HCT116 (cell line): ENCODE data around the gene NKIRAS2. TPM values are rescaled to one million over a fixed set of nuclear protein-coding genes. Genes with fewer than 3 reads are reported as not detected.

ENCODE experiments used
- ATAC-seq: fragments of 200-7000 bp; cut with Tn5 transposase; 2 replicates; pipeline ENCODE4 v1.9.1; 2020; ENCODE audit warnings: mild to moderate bottlenecking, moderate library complexity
- BruUV-seq: library from RNA; stranded (reverse); fragments of 400-500 nt; replicated peaks from 2 replicates; lab custom pipeline; 2021; lab: Mats Ljungman, UMichigan
- CTCF ChIA-PET: fragments of 300-600 bp; sonication (Branson Sonifier 250); formaldehyde crosslinking; loops from one replicate; lab custom pipeline; 2021; ENCODE audit warnings: antibody characterized with exemption; lab: Charles Lee
- POLR2A ChIA-PET: fragments of 300-600, 350-600 bp; sonication (Branson Sonifier 250); formaldehyde crosslinking; loops from one replicate; lab custom pipeline; 2021; ENCODE audit warnings: antibody characterized with exemption; lab: Charles Lee
- RAD21 ChIA-PET, 2 experiments: fragments of 300-600 bp; sonication (Branson Sonifier 250); formaldehyde crosslinking; loops; one replicate each; lab custom pipeline; 2023; ENCODE audit warnings: low total read pairs in 2 of 2; ENCODE audit not compliant: uncharacterized antibody in 2 of 2, unreplicated experiment in 2 of 2, low non-redundant PET in 1 of 2; lab: Charles Lee
- DNase-seq: peaks from one replicate; pipeline ENCODE4 v3.0.0-alpha.2; 2010; ENCODE audit warnings: low read depth, low spot score
- H2AFZ ChIP-seq: fragments of 200-600 bp; shearing (Covaris generic), sonication (generic); 2 replicates; pipeline ENCODE4 v1.6.1; 2017; ENCODE audit warnings: low read depth, mixed run types, mixed read lengths, antibody characterized with exemption, low read length; ENCODE audit not compliant: poor library complexity, severe bottlenecking
- H3K27ac ChIP-seq: 2 replicates; pipeline ENCODE4 v1.5.1; 2012; ENCODE audit warnings: low read depth, low read length
- H3K27me3 ChIP-seq: fragments of 200-600 bp; sonication (generic); 2 replicates; pipeline ENCODE4 v1.6.1; 2016; ENCODE audit warnings: mixed run types, low read length, mixed read lengths; ENCODE audit not compliant: insufficient read depth
- H3K36me3 ChIP-seq, 2 experiments: fragments of 200-500 bp in 1 of 2; fragments of 200-600 bp in 1 of 2; sonication (Bioruptor generic) in 1 of 2; sonication (generic) in 1 of 2; 2 replicates each; pipeline versions ENCODE4 v1.5.1 to v1.6.1; 2014 to 2016; ENCODE audit warnings: low read length in 2 of 2, inconsistent platforms in 1 of 2, mixed read lengths in 1 of 2, mixed run types in 1 of 2; ENCODE audit not compliant: insufficient read depth in 2 of 2, control insufficient read depth in 1 of 2
- H3K4me1 ChIP-seq, 2 experiments: fragments of 200-600 bp in 1 of 2; sonication (generic) in 1 of 2; 2 replicates each; pipeline versions ENCODE4 v1.5.1 to v1.6.1; 2012 to 2017; ENCODE audit warnings: low read length in 2 of 2, inconsistent platforms in 1 of 2, mild to moderate bottlenecking in 1 of 2, mixed read lengths in 1 of 2, mixed run types in 1 of 2, moderate library complexity in 1 of 2; ENCODE audit not compliant: insufficient read depth in 2 of 2, control insufficient read depth in 1 of 2
- H3K4me2 ChIP-seq: fragments of 200-600 bp; sonication (generic); 2 replicates; pipeline ENCODE4 v1.6.1; 2017; ENCODE audit warnings: mixed run types, low read length, mixed read lengths
- H3K4me3 ChIP-seq, 2 experiments: fragments of 200-600 bp in 1 of 2; sonication (generic) in 1 of 2; replicated peaks in 1 of 2; 2 replicates each; pipeline ENCODE4 v1.5.1; 2011 to 2016; ENCODE audit warnings: low read length in 2 of 2, control low read depth in 1 of 2, low read depth in 1 of 2, mild to moderate bottlenecking in 1 of 2, mixed read lengths in 1 of 2, mixed run types in 1 of 2
- H3K79me2 ChIP-seq: fragments of 200-600 bp; sonication (generic); 2 replicates; pipeline ENCODE4 v1.6.1; 2017; ENCODE audit warnings: mild to moderate bottlenecking, mixed run types, low read length, moderate library complexity, mixed read lengths; ENCODE audit not compliant: insufficient read depth
- H3K9ac ChIP-seq: fragments of 200-600 bp; sonication (generic); 2 replicates; pipeline ENCODE4 v1.6.1; 2016; ENCODE audit warnings: low read length, mixed read lengths
- H3K9me2 ChIP-seq: fragments of 200-600 bp; sonication (generic), shearing (Covaris generic); 2 replicates; pipeline ENCODE4 v1.6.1; 2017; ENCODE audit warnings: mixed run types, mild to moderate bottlenecking, moderate library complexity; ENCODE audit not compliant: insufficient read depth
- H3K9me3 ChIP-seq, 2 experiments: fragments of 200-500 bp in 1 of 2; fragments of 200-600 bp in 1 of 2; sonication (Bioruptor generic) in 1 of 2; sonication (generic) in 1 of 2; 2 replicates each; pipeline ENCODE4 v1.6.1; 2014 to 2017; ENCODE audit warnings: low read length in 2 of 2, mixed read lengths in 2 of 2, inconsistent platforms in 1 of 2, low read depth in 1 of 2, mild to moderate bottlenecking in 1 of 2, mixed run types in 1 of 2, moderate library complexity in 1 of 2; ENCODE audit not compliant: control insufficient read depth in 1 of 2, insufficient read depth in 1 of 2
- H4K20me1 ChIP-seq: fragments of 200-600 bp; sonication (generic), shearing (Covaris generic); 2 replicates; pipeline ENCODE4 v1.6.1; 2017; ENCODE audit warnings: mixed run types, mild to moderate bottlenecking, moderate library complexity; ENCODE audit not compliant: insufficient read depth
- EGR1 ChIP-seq: IDR thresholded peaks from 2 replicates; pipeline ENCODE4 v1.6.1; 2012; ENCODE audit warnings: low read depth
- EZH2 ChIP-seq: fragments of 200-600 bp; sonication (generic); IDR thresholded peaks from 2 replicates; pipeline ENCODE4 v1.6.1; 2017; ENCODE audit warnings: antibody characterized with exemption, mixed run types
- POLR2AphosphoS5 ChIP-seq: IDR thresholded peaks from 2 replicates; pipeline ENCODE4 v1.6.1; 2011; ENCODE audit warnings: mild to moderate bottlenecking, low read depth, low read length, moderate library complexity
- RAD21 ChIP-seq: IDR thresholded peaks from 2 replicates; pipeline ENCODE4 v1.6.1; 2012; ENCODE audit warnings: low read depth, mild to moderate bottlenecking
- SIN3A ChIP-seq: IDR thresholded peaks from 2 replicates; pipeline ENCODE4 v1.6.1; 2012; ENCODE audit warnings: low read depth
- YY1 ChIP-seq: IDR thresholded peaks from 2 replicates; pipeline ENCODE4 v1.6.1; 2011; ENCODE audit warnings: low read length, low read depth, moderate library complexity, mild to moderate bottlenecking; ENCODE audit not compliant: insufficient replicate concordance; ENCODE audit errors: extremely low read depth
- ZFX ChIP-seq: fragments of 450-650 bp; IDR thresholded peaks from 2 replicates; pipeline ENCODE4 v1.6.1; 2017
- intact Hi-C: fragments of 100-400 bp; cut with micrococcal nuclease; formaldehyde crosslinking; loops from 2 replicates; pipeline ENCODE4 v1.10.0; 2022
- total RNA-seq: library from RNA; stranded (reverse); gene quantifications from one replicate; pipeline ENCODE4 v1.2.1, GENCODE V29; 2021; ENCODE audit not compliant: unreplicated experiment
- TF ChIP-seq, protein P1 (sequence below), 3 experiments: fragments of 200-600 bp in 1 of 3; sonication (generic) in 1 of 3; IDR thresholded peaks in 2 of 3; conservative IDR thresholded peaks in 1 of 3; 2 replicates each; pipeline ENCODE4 v1.5.1; 2012 to 2017; ENCODE audit warnings: low read depth in 2 of 3, low read length in 2 of 3, antibody characterized with exemption in 1 of 3, borderline replicate concordance in 1 of 3, control low read depth in 1 of 3, mild to moderate bottlenecking in 1 of 3, mixed read lengths in 1 of 3, mixed run types in 1 of 3, moderate library complexity in 1 of 3; ENCODE audit not compliant: insufficient read depth in 1 of 3

Gene NKIRAS2
- total RNA-seq, 1 experiment from 2014 or later = 26.4 TPM

DNA sequence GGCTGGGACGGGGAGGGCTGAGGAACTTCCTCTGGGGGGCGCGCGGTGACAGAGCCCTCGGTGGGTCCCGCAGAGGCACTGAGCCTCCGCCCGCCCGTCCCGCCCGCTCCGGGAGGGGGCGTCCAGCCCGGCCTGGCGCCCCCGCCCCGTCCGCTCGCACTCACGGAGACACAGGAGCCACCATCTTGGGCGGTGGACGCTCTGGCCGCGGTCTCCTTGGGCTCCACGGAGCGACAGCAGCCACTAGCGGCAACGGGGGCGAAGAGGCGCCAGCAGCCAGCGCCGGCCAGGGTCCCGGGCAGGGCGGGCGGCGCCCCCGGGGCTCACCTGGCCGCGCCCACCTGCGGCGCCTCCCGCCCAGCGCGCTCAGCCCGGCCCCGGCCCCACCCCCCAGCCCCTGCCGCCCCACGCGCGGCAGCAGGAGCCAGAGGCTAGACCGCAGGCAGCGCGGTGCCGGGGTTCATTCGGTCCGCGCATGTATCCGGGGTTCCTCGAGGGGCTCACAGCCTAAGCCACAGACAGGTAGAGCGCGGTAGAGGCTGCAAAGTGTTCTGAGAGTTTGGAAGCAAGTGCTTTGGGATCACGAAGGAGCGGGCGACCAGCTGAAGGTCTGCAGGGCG is 30.6 kb downstream of the NKIRAS2 start, which contains the start of gene C17orf113:
C17orf113 (minus strand) TSS at position 209 of the 620 bp plus-strand sequence. CDS start 7,225 bp downstream, outside the sequence.
- no TSS peak for BruUV-seq
- TF ChIP-seq YY1 (peak; percentile 88), SIN3A (no peak), EGR1 (0 out of 2 replicates have a peak, but pooled peaks have one; percentile 42), EZH2 (no peak), ZFX (no peak), RAD21 (peak; percentile 39), POLR2AphosphoS5 (peak; percentile 61)
- TF ChIP-seq, protein P1, sequence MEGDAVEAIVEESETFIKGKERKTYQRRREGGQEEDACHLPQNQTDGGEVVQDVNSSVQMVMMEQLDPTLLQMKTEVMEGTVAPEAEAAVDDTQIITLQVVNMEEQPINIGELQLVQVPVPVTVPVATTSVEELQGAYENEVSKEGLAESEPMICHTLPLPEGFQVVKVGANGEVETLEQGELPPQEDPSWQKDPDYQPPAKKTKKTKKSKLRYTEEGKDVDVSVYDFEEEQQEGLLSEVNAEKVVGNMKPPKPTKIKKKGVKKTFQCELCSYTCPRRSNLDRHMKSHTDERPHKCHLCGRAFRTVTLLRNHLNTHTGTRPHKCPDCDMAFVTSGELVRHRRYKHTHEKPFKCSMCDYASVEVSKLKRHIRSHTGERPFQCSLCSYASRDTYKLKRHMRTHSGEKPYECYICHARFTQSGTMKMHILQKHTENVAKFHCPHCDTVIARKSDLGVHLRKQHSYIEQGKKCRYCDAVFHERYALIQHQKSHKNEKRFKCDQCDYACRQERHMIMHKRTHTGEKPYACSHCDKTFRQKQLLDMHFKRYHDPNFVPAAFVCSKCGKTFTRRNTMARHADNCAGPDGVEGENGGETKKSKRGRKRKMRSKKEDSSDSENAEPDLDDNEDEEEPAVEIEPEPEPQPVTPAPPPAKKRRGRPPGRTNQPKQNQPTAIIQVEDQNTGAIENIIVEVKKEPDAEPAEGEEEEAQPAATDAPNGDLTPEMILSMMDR (IDR thresholded peaks at IDR 0.05 in 2 of 3, conservative IDR thresholded peaks at IDR 0.05 in 1 of 3; ENCODE audit: borderline replicate concordance in 1 of 3, insufficient read depth in 1 of 3, low read depth in 2 of 3, low read length in 2 of 3) = peak; percentile 18 to 45 (median 34); a peak in 2 of 6 replicates
- H3K27ac ChIP-seq = peak within 1 kb of the TSS; percentile 39; the same call in 1 of the 2 replicates
- H3K4me1 ChIP-seq = peaks cover 12 to 30% of the 10 kb centered on the region in 2 experiments
- no peaks in the 10 kb centered on the region for H3K9me2 ChIP-seq
- H4K20me1 ChIP-seq = no peaks in the 10 kb centered on the region
- H3K4me3 ChIP-seq = peak within 1 kb of the TSS; percentile 63 to 76
- H3K4me2 ChIP-seq = peak within 1 kb of the TSS; percentile 94
- POLR2A ChIA-PET = interaction anchor here (0.9 kb wide), 1 partner anchor 31 kb away, joined by 3 read pairs; the partner anchor contains the start of gene NKIRAS2
- ATAC-seq (peak; percentile 88), DNase-seq (no peak)
- intact Hi-C loops = no loop called here
- H3K36me3 ChIP-seq = no peaks in the 10 kb centered on the region
- peak within 1 kb of the TSS; percentile 82 for H2AFZ ChIP-seq
- peaks cover 11% of the 10 kb centered on the region; the same call in 1 of the 2 replicates for H3K27me3 ChIP-seq
- CTCF ChIA-PET = interaction anchor here (1.2 kb wide), 1 partner anchor 15 kb away, joined by 3 read pairs; no protein-coding TSS in a partner anchor
- no peaks in the 10 kb centered on the region for H3K9me3 ChIP-seq
- no peaks in the 10 kb centered on the region for H3K79me2 ChIP-seq
- RAD21 ChIA-PET = no interaction called here
- H3K9ac ChIP-seq = peak within 1 kb of the TSS; percentile 65
